ENCODE measurements around the gene CREBBP. TPM values are rescaled to one million over a fixed set of nuclear protein-coding genes. Genes with fewer than 3 reads are reported as not detected.

The CREBBP gene
- polyA plus RNA-seq, 1 donor (not counting 4 experiments of a cell fraction or from before 2014, with no cell fraction given), result 5.0 TPM

- DNase-seq (ENCODE audit: low read depth, low spot score) (no peak), FAIRE-seq (no peak)
- Histone ChIP-seq H3K4me2 (ENCODE audit: control insufficient read depth, extremely low read depth, insufficient read depth, low read depth, low read length) (no peak overlapping the region), H3K36me3 (ENCODE audit: control insufficient read depth in 2 of 2, extremely low read depth in 1 of 2, insufficient read depth in 2 of 2, low read length in 2 of 2) (peaks cover 0 to 2% of the 10 kb centered on the region in 2 experiments), H3K27me3 (ENCODE audit: control insufficient read depth, extremely low read depth, insufficient read depth, low read length) (no peaks in the 10 kb centered on the region), H2AFZ (ENCODE audit: control insufficient read depth, low read length) (no peak overlapping the region), H3K4me3 (ENCODE audit: control insufficient read depth in 2 of 3, extremely low read depth in 1 of 3, insufficient read depth in 2 of 3, low read depth in 1 of 3, low read length in 3 of 3) (no peak overlapping the region), H3K27ac (ENCODE audit: control insufficient read depth, insufficient read depth, low read length) (peak overlapping the region; percentile 37), H3K9ac (ENCODE audit: control insufficient read depth, extremely low read depth, insufficient read depth, low read length) (no peak overlapping the region), H3K4me1 (ENCODE audit: control insufficient read depth, extremely low read depth, insufficient read depth, low read length) (peaks cover 14% of the 10 kb centered on the region), H4K20me1 (ENCODE audit: control insufficient read depth, extremely low read depth, insufficient read depth, low read length) (peaks cover 24% of the 10 kb centered on the region), H3K79me2 (ENCODE audit: control insufficient read depth, insufficient read depth, low read length) (peaks cover 88% of the 10 kb centered on the region), H3K9me1 (ENCODE audit: control insufficient read depth, extremely low read depth, insufficient read depth, low read length) (no peaks in the 10 kb centered on the region), H3K9me3 (ENCODE audit: control insufficient read depth, low read depth, low read length) (no peaks in the 10 kb centered on the region)
- dilution Hi-C loops (cut with MboI; ENCODE audit: extremely low pct_ligation_motif_present, low sequenced_read_pairs), result no loop called here
- TF ChIP-seq CTCF (optimal IDR thresholded peaks at IDR 0.05 in 1 of 3, IDR thresholded peaks at IDR 0.05 in 1 of 3, conservative IDR thresholded peaks at IDR 0.05 in 1 of 3; ENCODE audit: extremely low read depth in 1 of 3, insufficient read depth in 2 of 3, low read length in 3 of 3) (no peak), EZH2 (IDR thresholded peaks at IDR 0.05; ENCODE audit: low read length) (no peak)
These were observed 24.0 kb downstream of the CREBBP start for GRCh38 chr16:3856367-3857141.

GRCh38 chr16:3854750-3855541 is 25.6 kb downstream of the CREBBP start:
- Histone ChIP-seq H3K27ac (ENCODE audit: control insufficient read depth, insufficient read depth, low read length) (no peak overlapping the region), H3K9me1 (ENCODE audit: control insufficient read depth, extremely low read depth, insufficient read depth, low read length) (no peaks in the 10 kb centered on the region), H3K9me3 (ENCODE audit: control insufficient read depth, low read depth, low read length) (no peaks in the 10 kb centered on the region), H3K79me2 (ENCODE audit: control insufficient read depth, insufficient read depth, low read length) (peaks cover 86% of the 10 kb centered on the region), H3K36me3 (ENCODE audit: control insufficient read depth in 2 of 2, extremely low read depth in 1 of 2, insufficient read depth in 2 of 2, low read length in 2 of 2) (peaks cover 9 to 10% of the 10 kb centered on the region in 2 experiments), H3K27me3 (ENCODE audit: control insufficient read depth, extremely low read depth, insufficient read depth, low read length) (no peaks in the 10 kb centered on the region), H2AFZ (ENCODE audit: control insufficient read depth, low read length) (no peak overlapping the region), H3K4me3 (ENCODE audit: control insufficient read depth in 2 of 3, extremely low read depth in 1 of 3, insufficient read depth in 2 of 3, low read depth in 1 of 3, low read length in 3 of 3) (no peak overlapping the region), H3K4me2 (ENCODE audit: control insufficient read depth, extremely low read depth, insufficient read depth, low read depth, low read length) (no peak overlapping the region), H3K9ac (ENCODE audit: control insufficient read depth, extremely low read depth, insufficient read depth, low read length) (no peak overlapping the region), H4K20me1 (ENCODE audit: control insufficient read depth, extremely low read depth, insufficient read depth, low read length) (peaks cover 21% of the 10 kb centered on the region), H3K4me1 (ENCODE audit: control insufficient read depth, extremely low read depth, insufficient read depth, low read length) (peaks cover 14% of the 10 kb centered on the region)
- TF ChIP-seq EZH2 (IDR thresholded peaks at IDR 0.05; ENCODE audit: low read length), result no peak
- no peak for TF ChIP-seq CTCF (optimal IDR thresholded peaks at IDR 0.05 in 1 of 3, IDR thresholded peaks at IDR 0.05 in 1 of 3, conservative IDR thresholded peaks at IDR 0.05 in 1 of 3; ENCODE audit: extremely low read depth in 1 of 3, insufficient read depth in 2 of 3, low read length in 3 of 3)
- dilution Hi-C loops (cut with MboI; ENCODE audit: extremely low pct_ligation_motif_present, low sequenced_read_pairs), result no loop called here
- DNase-seq (ENCODE audit: low read depth, low spot score) (no peak), FAIRE-seq (no peak)
